GM18870 (cell line): ENCODE results near the gene UBASH3A.
"Not testable (repeated sequence)": the region's sequence is repeated elsewhere in the genome, so short reads cannot be mapped to it uniquely, and the experiment has no call there.

ENCODE experiments used
- ATAC-seq: cut with Tn5 transposase; IDR thresholded peaks from one replicate; pipeline ENCODE4 v1.9.1; 2021; ENCODE audit warnings: moderate library complexity; ENCODE audit not compliant: unreplicated experiment

Gene UBASH3A

GRCh38 chr21:42465803-42466127, 62.1 kb downstream of the UBASH3A start:
- ATAC-seq, result peak; percentile 20

- no peak for ATAC-seq
These were observed 63.0 kb downstream of the UBASH3A start for GRCh38 chr21:42466700-42467099.

- ATAC-seq, result no peak
These were observed 63.7 kb downstream of the UBASH3A start for GRCh38 chr21:42467140-42467983.

GRCh38 chr21:42468491-42469131, 64.9 kb downstream of the UBASH3A start:
- no peak for ATAC-seq

GRCh38 chr21:42469272-42469671, 65.6 kb downstream of the UBASH3A start:
- ATAC-seq, result no peak

GRCh38 chr21:42469726-42470125, 66.0 kb downstream of the UBASH3A start:
- ATAC-seq, result not testable (repeated sequence)

GRCh38 chr21:42471206-42471605, 67.5 kb downstream of the UBASH3A start:
- ATAC-seq, result no peak

GRCh38 chr21:42471716-42472330, 68.1 kb downstream of the UBASH3A start:
- no peak for ATAC-seq

GRCh38 chr21:42472521-42472920, 68.8 kb downstream of the UBASH3A start:
- no peak for ATAC-seq

GRCh38 chr21:42473498-42474042, 69.9 kb downstream of the UBASH3A start:
- ATAC-seq, result no peak

- ATAC-seq, result peak; percentile 41
These were observed 70.5 kb downstream of the UBASH3A start for GRCh38 chr21:42474043-42474831.

GRCh38 chr21:42475036-42475435, 71.3 kb downstream of the UBASH3A start:
- no peak for ATAC-seq

- ATAC-seq, result no peak
These were observed 72.1 kb downstream of the UBASH3A start for GRCh38 chr21:42475526-42476387.

- no peak for ATAC-seq
These were observed 73.0 kb downstream of the UBASH3A start for GRCh38 chr21:42476388-42477331.

- no peak for ATAC-seq
These were observed 74.8 kb downstream of the UBASH3A start for GRCh38 chr21:42478504-42478903.

GRCh38 chr21:42479582-42479981, 75.9 kb downstream of the UBASH3A start:
- no peak for ATAC-seq

GRCh38 chr21:42480736-42481135, 77.0 kb downstream of the UBASH3A start:
- ATAC-seq, result no peak

- ATAC-seq, result no peak
These were observed 77.5 kb downstream of the UBASH3A start for GRCh38 chr21:42481169-42481568.

- no peak for ATAC-seq
These were observed 81.3 kb downstream of the UBASH3A start for GRCh38 chr21:42484966-42485365.
